K562 (cell line): ENCODE data around the gene FGFBP3. TPM values are rescaled to one million over a fixed set of nuclear protein-coding genes. Genes with fewer than 3 reads are reported as not detected.

Source experiments
- E2F3 ChIP-seq: fragments of 250-450 bp; sonication (Bioruptor Pico); IDR thresholded peaks from 2 replicates; pipeline ENCODE4 v1.4.0; 2020; ENCODE audit warnings: mild to moderate bottlenecking
- MIER1 ChIP-seq: fragments of 450-650 bp; IDR thresholded peaks from 2 replicates; pipeline ENCODE4 v1.6.1; 2016; ENCODE audit warnings: antibody characterized with exemption, mild to moderate bottlenecking, low read depth
- POLR2AphosphoS5 ChIP-seq: IDR thresholded peaks from 2 replicates; pipeline ENCODE4 v1.6.1; 2011; ENCODE audit warnings: mild to moderate bottlenecking, low read depth, low read length, moderate library complexity; ENCODE audit not compliant: control insufficient read depth, insufficient read depth
- RFX5 ChIP-seq: IDR thresholded peaks from 2 replicates; pipeline ENCODE4 v1.6.1; 2011; ENCODE audit warnings: low read depth, mild to moderate bottlenecking, improper control_type of control experiment, low read length
- TAF1 ChIP-seq: IDR thresholded peaks from 2 replicates; pipeline ENCODE4 v1.6.1; 2011; ENCODE audit warnings: mild to moderate bottlenecking, low read length, moderate library complexity; ENCODE audit not compliant: insufficient read depth, control insufficient read depth, severe bottlenecking; ENCODE audit errors: extremely low read depth
- TCFL5 ChIP-seq: fragments of 250-450 bp; sonication (Bioruptor Pico); conservative IDR thresholded peaks from 2 replicates; pipeline ENCODE4 v1.6.1; 2021; ENCODE audit warnings: mild to moderate bottlenecking, moderate library complexity, matching md5 sums
- U2AF1 ChIP-seq: fragments of 200-400 bp; formaldehyde crosslinking; optimal IDR thresholded peaks from 2 replicates; pipeline ENCODE3; 2017; ENCODE audit warnings: mild to moderate bottlenecking, low read depth, low read length, moderate library complexity
- ZFP1 ChIP-seq: fragments of 450-650 bp; formaldehyde crosslinking; IDR thresholded peaks from 2 replicates; pipeline ENCODE4 v1.4.0; 2020; ENCODE audit warnings: mild to moderate bottlenecking, mixed read lengths
- polyA plus RNA-seq, 8 experiments: library from polyadenylated mRNA; depleted of rRNA in 4 of 8; stranded (reverse) in 5 of 8; unstranded in 3 of 8; fragments of >200 nt; fragmentation: Nextera tagmentation in 2 of 8; fragmentation: Illumina TruSeq in 1 of 8; extraction: Ambion mirVana in 2 of 8; extraction: Trizol in 1 of 8; gene quantifications; 2 replicates each; pipeline versions ENCODE4 v1.2.1 to v1.2.3, GENCODE V29; 2011 to 2014; ENCODE audit warnings: inconsistent platforms in 1 of 8, missing spikeins in 1 of 8
- total RNA-seq, 7 experiments: library from RNA; depleted of rRNA in 6 of 7; stranded (reverse); fragments of >200 nt in 6 of 7; fragmentation: Illumina TruSeq in 2 of 7; extraction: Trizol in 2 of 7; gene quantifications; 2 replicates each; pipeline versions ENCODE4 v1.2.1 to v1.2.3, GENCODE V29; 2011 to 2021; ENCODE audit warnings: low replicate concordance in 1 of 7
- TF ChIP-seq, protein P1 (sequence below): fragments of 250-450 bp; sonication (Bioruptor Pico); IDR thresholded peaks from 2 replicates; pipeline ENCODE4 v1.8.0; 2022; ENCODE audit warnings: moderate library complexity, mild to moderate bottlenecking, inconsistent platforms
- TF ChIP-seq, protein P2 (sequence below): sonication (generic); formaldehyde crosslinking; IDR thresholded peaks from 2 replicates; pipeline ENCODE4 v1.8.1; 2023; ENCODE audit warnings: mild to moderate bottlenecking, missing genetic modification reagents

FGFBP3 gene
- total and polyA plus RNA-seq, 9 of the 15 experiments (the other 6 are each of a cell fraction or from before 2014, with no cell fraction given): 0.58 to 3.0 (median 1.5) TPM

DNA sequence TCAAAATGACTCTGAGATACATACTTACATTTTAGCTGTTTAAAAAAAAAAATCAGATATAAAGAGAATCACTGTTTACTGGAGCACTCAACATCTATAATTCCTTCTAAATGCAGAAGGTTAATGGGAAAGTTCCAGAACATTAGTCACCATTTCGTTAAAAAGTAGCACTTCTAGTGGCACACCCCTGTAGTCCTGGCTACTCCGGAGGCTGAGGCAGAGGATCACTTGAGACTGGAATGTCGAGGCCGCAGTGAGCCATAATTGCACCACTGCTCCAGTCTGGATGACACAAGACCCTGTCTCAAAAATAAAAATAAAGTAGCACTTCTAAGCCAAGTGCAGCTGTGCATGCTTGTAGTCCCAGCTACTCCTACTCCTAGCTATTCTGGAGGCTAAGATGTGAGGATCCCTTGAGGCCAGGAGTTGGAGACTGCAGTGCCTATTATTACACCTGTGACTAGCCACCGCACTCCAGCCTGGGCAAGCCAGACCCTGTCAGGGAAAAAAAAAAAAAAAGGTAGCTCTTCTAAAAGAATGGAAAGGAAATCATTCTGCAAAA lies 2.2 kb downstream of the FGFBP3 start (continued):
- TF ChIP-seq TAF1: no peak
- no peak for TF ChIP-seq ZFP1 (CRISPR knock-in tag)
- TF ChIP-seq, protein P1, sequence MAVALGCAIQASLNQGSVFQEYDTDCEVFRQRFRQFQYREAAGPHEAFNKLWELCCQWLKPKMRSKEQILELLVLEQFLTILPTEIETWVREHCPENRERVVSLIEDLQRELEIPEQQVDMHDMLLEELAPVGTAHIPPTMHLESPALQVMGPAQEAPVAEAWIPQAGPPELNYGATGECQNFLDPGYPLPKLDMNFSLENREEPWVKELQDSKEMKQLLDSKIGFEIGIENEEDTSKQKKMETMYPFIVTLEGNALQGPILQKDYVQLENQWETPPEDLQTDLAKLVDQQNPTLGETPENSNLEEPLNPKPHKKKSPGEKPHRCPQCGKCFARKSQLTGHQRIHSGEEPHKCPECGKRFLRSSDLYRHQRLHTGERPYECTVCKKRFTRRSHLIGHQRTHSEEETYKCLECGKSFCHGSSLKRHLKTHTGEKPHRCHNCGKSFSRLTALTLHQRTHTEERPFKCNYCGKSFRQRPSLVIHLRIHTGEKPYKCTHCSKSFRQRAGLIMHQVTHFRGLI (CRISPR knock-in tag): no peak
- TF ChIP-seq, protein P2, sequence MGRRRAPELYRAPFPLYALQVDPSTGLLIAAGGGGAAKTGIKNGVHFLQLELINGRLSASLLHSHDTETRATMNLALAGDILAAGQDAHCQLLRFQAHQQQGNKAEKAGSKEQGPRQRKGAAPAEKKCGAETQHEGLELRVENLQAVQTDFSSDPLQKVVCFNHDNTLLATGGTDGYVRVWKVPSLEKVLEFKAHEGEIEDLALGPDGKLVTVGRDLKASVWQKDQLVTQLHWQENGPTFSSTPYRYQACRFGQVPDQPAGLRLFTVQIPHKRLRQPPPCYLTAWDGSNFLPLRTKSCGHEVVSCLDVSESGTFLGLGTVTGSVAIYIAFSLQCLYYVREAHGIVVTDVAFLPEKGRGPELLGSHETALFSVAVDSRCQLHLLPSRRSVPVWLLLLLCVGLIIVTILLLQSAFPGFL (CRISPR knock-in tag): no peak
- TF ChIP-seq U2AF1: no peak
- no peak for TF ChIP-seq RFX5
- no peak for TF ChIP-seq E2F3 (CRISPR knock-in tag)
- TF ChIP-seq MIER1: no peak
- no peak for TF ChIP-seq TCFL5 (CRISPR knock-in tag)
- TF ChIP-seq POLR2AphosphoS5: no peak
- TF ChIP-seq, all 486 proteins: peak for 0
